Liver (tissue), 3 donors: ENCODE data around the gene SAT1.

Experiments used
- CTCF ChIP-seq: fragments of 150-350 bp; IDR thresholded peaks from 2 replicates; pipeline ENCODE4 v1.5.1; 2017; ENCODE audit warnings: improper control_type of control experiment, low read depth, low read length; ENCODE audit not compliant: missing input control
- GABPA ChIP-seq, 2 donors: IDR thresholded peaks in 1 of 2; conservative IDR thresholded peaks in 1 of 2; 2 replicates each; pipeline ENCODE4 v1.6.1; 2016; ENCODE audit warnings: antibody characterized with exemption in 2 of 2, mild to moderate bottlenecking in 1 of 2, moderate library complexity in 1 of 2
- MAX ChIP-seq: IDR thresholded peaks from 2 replicates; pipeline ENCODE4 v1.6.1; 2016; ENCODE audit warnings: antibody characterized with exemption
- NR2F2 ChIP-seq: IDR thresholded peaks from 2 replicates; pipeline ENCODE4 v1.6.1; 2016; ENCODE audit warnings: antibody characterized with exemption
- RAD21 ChIP-seq, 2 donors: IDR thresholded peaks; 2 replicates each; pipeline ENCODE4 v1.6.1; 2016; ENCODE audit warnings: antibody characterized with exemption in 2 of 2, mild to moderate bottlenecking in 2 of 2
- RXRA ChIP-seq, 2 donors: IDR thresholded peaks; 2 replicates each; pipeline ENCODE4 v1.6.1; 2017 to 2018; ENCODE audit warnings: antibody characterized with exemption in 2 of 2, mild to moderate bottlenecking in 1 of 2
- SP1 ChIP-seq: IDR thresholded peaks from 2 replicates; pipeline ENCODE4 v1.6.1; 2018; ENCODE audit warnings: antibody characterized with exemption, mild to moderate bottlenecking
- TAF1 ChIP-seq: conservative IDR thresholded peaks from 2 replicates; pipeline ENCODE4 v1.6.1; 2016; ENCODE audit warnings: antibody characterized with exemption, mild to moderate bottlenecking
- YY1 ChIP-seq: IDR thresholded peaks from 2 replicates; pipeline ENCODE4 v1.6.1; 2016; ENCODE audit warnings: antibody characterized with exemption, mild to moderate bottlenecking
- ZBTB33 ChIP-seq: IDR thresholded peaks from 2 replicates; pipeline ENCODE4 v1.6.1; 2016; ENCODE audit warnings: antibody characterized with exemption
- TF ChIP-seq, protein P1 (sequence below): IDR thresholded peaks from 2 replicates; pipeline ENCODE4 v1.6.1; 2016; ENCODE audit warnings: antibody characterized with exemption, mild to moderate bottlenecking
- donor health status: healthy.
- donor health status: healthy.

DNA sequence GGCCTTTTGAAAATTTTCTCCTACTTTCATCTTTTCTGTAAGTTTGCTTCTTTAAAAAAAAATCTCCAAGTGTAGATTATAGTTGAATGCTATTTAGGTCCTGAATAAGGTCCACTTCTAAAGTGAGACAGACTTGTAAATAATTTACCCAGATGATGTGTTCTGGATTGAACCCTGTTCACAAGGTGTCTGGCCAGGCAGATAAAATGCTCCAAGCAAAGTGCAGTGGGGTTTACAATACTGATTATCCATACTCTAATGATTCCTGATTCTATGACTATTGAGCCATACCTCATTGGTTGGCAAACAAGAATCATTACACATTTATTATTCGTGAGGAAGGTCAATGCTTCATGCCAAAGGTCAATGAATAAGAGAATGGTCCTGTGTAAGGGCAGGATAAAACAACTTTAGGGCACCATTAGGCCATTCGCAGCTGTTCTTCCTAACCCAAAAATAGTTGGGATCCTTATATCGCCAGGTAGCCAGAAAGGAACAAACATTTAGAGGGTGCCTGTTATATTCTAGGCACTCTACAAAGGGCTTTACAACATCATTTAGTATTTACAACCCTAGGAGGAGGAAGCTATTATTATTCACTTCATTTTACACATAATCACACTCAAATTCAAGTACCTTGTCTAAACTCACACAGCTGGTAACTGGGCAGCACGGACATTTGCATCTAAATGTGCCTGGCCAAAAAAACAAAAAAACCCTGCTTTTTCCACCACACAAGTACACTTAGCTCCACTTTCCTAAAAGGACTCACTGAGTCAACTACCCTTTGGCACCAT lies 18.6 kb upstream of the SAT1 start:
- TF ChIP-seq CTCF = no peak
- no peak for TF ChIP-seq RAD21 (IDR thresholded peaks at IDR 0.05)
- TF ChIP-seq RXRA (IDR thresholded peaks at IDR 0.05) = peak; percentile 66 to 68
- TF ChIP-seq, protein P1, sequence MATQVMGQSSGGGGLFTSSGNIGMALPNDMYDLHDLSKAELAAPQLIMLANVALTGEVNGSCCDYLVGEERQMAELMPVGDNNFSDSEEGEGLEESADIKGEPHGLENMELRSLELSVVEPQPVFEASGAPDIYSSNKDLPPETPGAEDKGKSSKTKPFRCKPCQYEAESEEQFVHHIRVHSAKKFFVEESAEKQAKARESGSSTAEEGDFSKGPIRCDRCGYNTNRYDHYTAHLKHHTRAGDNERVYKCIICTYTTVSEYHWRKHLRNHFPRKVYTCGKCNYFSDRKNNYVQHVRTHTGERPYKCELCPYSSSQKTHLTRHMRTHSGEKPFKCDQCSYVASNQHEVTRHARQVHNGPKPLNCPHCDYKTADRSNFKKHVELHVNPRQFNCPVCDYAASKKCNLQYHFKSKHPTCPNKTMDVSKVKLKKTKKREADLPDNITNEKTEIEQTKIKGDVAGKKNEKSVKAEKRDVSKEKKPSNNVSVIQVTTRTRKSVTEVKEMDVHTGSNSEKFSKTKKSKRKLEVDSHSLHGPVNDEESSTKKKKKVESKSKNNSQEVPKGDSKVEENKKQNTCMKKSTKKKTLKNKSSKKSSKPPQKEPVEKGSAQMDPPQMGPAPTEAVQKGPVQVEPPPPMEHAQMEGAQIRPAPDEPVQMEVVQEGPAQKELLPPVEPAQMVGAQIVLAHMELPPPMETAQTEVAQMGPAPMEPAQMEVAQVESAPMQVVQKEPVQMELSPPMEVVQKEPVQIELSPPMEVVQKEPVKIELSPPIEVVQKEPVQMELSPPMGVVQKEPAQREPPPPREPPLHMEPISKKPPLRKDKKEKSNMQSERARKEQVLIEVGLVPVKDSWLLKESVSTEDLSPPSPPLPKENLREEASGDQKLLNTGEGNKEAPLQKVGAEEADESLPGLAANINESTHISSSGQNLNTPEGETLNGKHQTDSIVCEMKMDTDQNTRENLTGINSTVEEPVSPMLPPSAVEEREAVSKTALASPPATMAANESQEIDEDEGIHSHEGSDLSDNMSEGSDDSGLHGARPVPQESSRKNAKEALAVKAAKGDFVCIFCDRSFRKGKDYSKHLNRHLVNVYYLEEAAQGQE = no peak
- TF ChIP-seq NR2F2 = no peak
- peak; percentile 37 for TF ChIP-seq YY1
- peak; percentile 47 for TF ChIP-seq SP1
- no peak for TF ChIP-seq ZBTB33
- TF ChIP-seq MAX = no peak
- TF ChIP-seq GABPA (IDR thresholded peaks at IDR 0.05 in 1 of 2, conservative IDR thresholded peaks at IDR 0.05 in 1 of 2) = no peak
- no peak for TF ChIP-seq TAF1
